Right lobe of liver (tissue), 6 donors: Measurements from ENCODE around the gene ASB11. TPM values are rescaled to one million over a fixed set of nuclear protein-coding genes. Genes with fewer than 3 reads are reported as not detected.
"Not testable (repeated sequence)": the region's sequence is repeated elsewhere in the genome, so short reads cannot be mapped to it uniquely, and the experiment has no call there.

Experiments used
- ATAC-seq, 4 donors: fragments of 200-7000 bp; cut with Tn5 transposase; one replicate each; pipeline ENCODE4 v1.9.1; 2020; ENCODE audit warnings: mild to moderate bottlenecking in 4 of 4, moderate library complexity in 4 of 4
- DNase-seq, 3 donors: peaks; one replicate each; pipeline ENCODE4 v3.0.0-alpha.2; 2020
- H3K27ac ChIP-seq, 3 donors: fragments of 200-600 bp; one replicate each; pipeline ENCODE4 v1.8.0; 2022
- H3K27me3 ChIP-seq, 2 donors: fragments of 200-600 bp; one replicate each; pipeline ENCODE4 v1.8.0; 2022
- H3K36me3 ChIP-seq, 4 donors: fragments of 200-600 bp; sonication (generic) in 1 of 4; one replicate each; pipeline versions ENCODE4 v1.5.1 to v1.8.0; 2017 to 2022; ENCODE audit warnings: control low read depth in 1 of 4
- H3K4me1 ChIP-seq, 4 donors: fragments of 200-600 bp; sonication (generic) in 1 of 4; one replicate each; pipeline versions ENCODE4 v1.5.1 to v1.8.0; 2017 to 2022; ENCODE audit warnings: control low read depth in 1 of 4
- H3K4me3 ChIP-seq, 3 donors: fragments of 200-600 bp; one replicate each; pipeline ENCODE4 v1.8.0; 2022
- H3K9me3 ChIP-seq, 4 donors: fragments of 200-600 bp; sonication (generic) in 1 of 4; one replicate each; pipeline versions ENCODE4 v1.5.1 to v1.8.0; 2017 to 2022; ENCODE audit warnings: control low read depth in 1 of 4
- POLR2A ChIP-seq: fragments of 450-650 bp; IDR thresholded peaks from one replicate; pipeline ENCODE4 v1.6.1; 2017; ENCODE audit warnings: antibody characterized with exemption, mild to moderate bottlenecking
- WGBS: methylation state at CpG from one replicate; pipeline ENCODE4 v1.1.6; 2018; ENCODE audit warnings: low coverage, low lambda C conversion rate; ENCODE audit not compliant: insufficient coverage; ENCODE audit errors: missing lambda C conversion rate; 5-methylcytosine and 5-hydroxymethylcytosine counted together
- intact Hi-C, 2 donors: fragments of 100-400 bp; cut with DNase I; formaldehyde crosslinking; loops; one replicate each; pipeline versions ENCODE4 v1.11.2 to v1.14.1; 2022
- total RNA-seq, 6 experiments: library from RNA; depleted of rRNA in 2 of 6; stranded (reverse); fragments of >200 nt in 2 of 6; fragmentation: NEBNext Ultra II Directional in 3 of 6; extraction: Animal tissue kit (Norgen Biotek cat#: 25700) in 3 of 6; gene quantifications; one replicate each; pipeline versions ENCODE4 v1.1.0 to v1.2.4, GENCODE V29; 2016 to 2023
- TF ChIP-seq, protein P1 (sequence below), 4 donors: fragments of 200-600 bp in 3 of 4; fragments of 450-650 bp in 1 of 4; IDR thresholded peaks; one replicate each; pipeline versions ENCODE4 v1.5.1 to v1.8.0; 2016 to 2022; ENCODE audit warnings: antibody characterized with exemption in 4 of 4, mild to moderate bottlenecking in 2 of 4
- donor health status: DM: no; HTN: yes; CAD: no.
- donor health status: DM: no; HTN: no; CAD: no.
- donor health status: DM: no; HTN: no; CAD: no.
- donor health status: DM: no; HTN: yes; CAD: no.
- donor health status: DM: no; HTN: yes; CAD: no.

Gene ASB11
- total RNA-seq, 6 experiments from 2014 or later: not detected

DNA sequence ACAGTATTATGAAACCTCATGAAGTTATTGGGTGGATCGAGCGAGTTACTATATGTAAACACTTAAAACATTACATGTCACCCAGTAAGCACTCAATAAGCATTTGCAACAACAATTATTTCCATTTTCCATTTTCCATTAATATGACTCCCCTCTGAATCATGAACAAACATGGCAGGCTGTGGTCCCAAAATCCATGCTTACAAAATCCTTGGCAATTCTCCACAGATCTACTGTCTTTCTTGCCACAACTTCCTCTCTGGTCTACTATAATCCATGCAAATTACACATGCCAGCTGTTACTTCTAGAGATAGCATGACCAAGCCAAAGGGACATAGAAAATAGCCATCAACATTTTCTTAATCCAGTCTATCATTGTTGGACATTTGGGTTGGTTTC is 22.0 kb downstream of the ASB11 start:
- no peak for TF ChIP-seq POLR2A
- TF ChIP-seq, protein P1, sequence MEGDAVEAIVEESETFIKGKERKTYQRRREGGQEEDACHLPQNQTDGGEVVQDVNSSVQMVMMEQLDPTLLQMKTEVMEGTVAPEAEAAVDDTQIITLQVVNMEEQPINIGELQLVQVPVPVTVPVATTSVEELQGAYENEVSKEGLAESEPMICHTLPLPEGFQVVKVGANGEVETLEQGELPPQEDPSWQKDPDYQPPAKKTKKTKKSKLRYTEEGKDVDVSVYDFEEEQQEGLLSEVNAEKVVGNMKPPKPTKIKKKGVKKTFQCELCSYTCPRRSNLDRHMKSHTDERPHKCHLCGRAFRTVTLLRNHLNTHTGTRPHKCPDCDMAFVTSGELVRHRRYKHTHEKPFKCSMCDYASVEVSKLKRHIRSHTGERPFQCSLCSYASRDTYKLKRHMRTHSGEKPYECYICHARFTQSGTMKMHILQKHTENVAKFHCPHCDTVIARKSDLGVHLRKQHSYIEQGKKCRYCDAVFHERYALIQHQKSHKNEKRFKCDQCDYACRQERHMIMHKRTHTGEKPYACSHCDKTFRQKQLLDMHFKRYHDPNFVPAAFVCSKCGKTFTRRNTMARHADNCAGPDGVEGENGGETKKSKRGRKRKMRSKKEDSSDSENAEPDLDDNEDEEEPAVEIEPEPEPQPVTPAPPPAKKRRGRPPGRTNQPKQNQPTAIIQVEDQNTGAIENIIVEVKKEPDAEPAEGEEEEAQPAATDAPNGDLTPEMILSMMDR (IDR thresholded peaks at IDR 0.05): no peak
- intact Hi-C loops: no loop called here
- H3K4me1 ChIP-seq: no peaks in the 10 kb centered on the region
- H3K4me3 ChIP-seq: no peak overlapping the region
- WGBS: 75% methylated on average over 2 of the region's 2 CpGs
- H3K27me3 ChIP-seq: no peaks in the 10 kb centered on the region
- H3K9me3 ChIP-seq: no peaks in the 10 kb centered on the region
- H3K36me3 ChIP-seq: no peaks in the 10 kb centered on the region
- ATAC-seq (no peak), DNase-seq (no peak)
- no peak overlapping the region for H3K27ac ChIP-seq

DNA sequence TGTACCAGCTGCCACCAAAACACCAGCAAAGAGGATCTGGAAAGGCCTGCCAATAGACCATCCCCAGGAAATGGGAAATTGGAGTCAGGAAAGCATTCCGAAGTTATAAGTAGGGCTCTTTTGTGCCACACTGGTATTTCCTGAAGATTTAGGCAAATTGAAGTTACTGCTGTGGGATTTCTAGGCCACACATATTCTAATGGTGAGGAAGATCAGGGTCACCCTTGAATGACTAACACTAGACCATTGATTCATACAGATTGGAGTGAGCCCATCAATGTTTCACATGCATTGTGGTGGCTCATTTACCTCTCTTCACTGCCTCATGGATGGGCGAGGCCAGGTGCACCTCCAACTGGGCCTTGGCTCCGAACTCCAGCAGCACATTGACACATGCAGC is 22.6 kb downstream of the ASB11 start:
- Histone ChIP-seq H3K27me3 (no peaks in the 10 kb centered on the region), H3K4me3 (no peak overlapping the region), H3K27ac (no peak overlapping the region), H3K36me3 (no peaks in the 10 kb centered on the region), H3K4me1 (no peaks in the 10 kb centered on the region), H3K9me3 (no peaks in the 10 kb centered on the region)
- ATAC-seq (no peak), DNase-seq (no peak)
- intact Hi-C loops: no loop called here
- TF ChIP-seq, protein P1 (IDR thresholded peaks at IDR 0.05): no peak
- TF ChIP-seq POLR2A: no peak
- WGBS: no CpG with 5 or more reads among the region's 3 CpGs

DNA sequence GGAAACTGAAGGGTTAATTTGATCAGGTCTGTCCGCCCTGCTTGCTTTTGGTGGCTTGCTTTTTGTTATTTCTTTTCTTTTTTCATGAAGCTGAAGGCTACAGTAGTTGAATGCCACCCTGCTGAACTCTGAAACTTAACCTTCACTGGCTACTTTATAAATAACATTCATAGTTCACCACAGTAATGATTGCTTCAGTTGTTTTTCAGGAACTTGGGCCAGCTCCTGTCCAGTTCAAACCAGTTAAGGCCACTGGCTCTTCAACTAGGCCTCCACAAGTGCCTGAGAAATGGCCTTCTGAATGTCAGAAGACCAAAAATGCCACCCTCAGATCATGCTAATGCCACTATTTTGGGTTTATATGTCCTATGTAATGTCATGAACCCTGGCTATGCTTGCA is 37.8 kb downstream of the ASB11 start:
- Histone ChIP-seq H3K36me3 (no peaks in the 10 kb centered on the region), H3K27me3 (no peaks in the 10 kb centered on the region), H3K9me3 (no peaks in the 10 kb centered on the region), H3K4me1 (peaks cover 0 to 7% (median 0%) of the 10 kb centered on the region in 4 donors), H3K27ac (peak overlapping the region; percentile 37 to 84 (median 84)), H3K4me3 (no peak overlapping the region)
- 10% methylated on average over 1 of the region's 1 CpG for WGBS
- intact Hi-C loops: no loop called here
- DNase-seq: peak in 1 of 3 donors; percentile 55
- peak; percentile 79 to 87 (median 80) for ATAC-seq
- TF ChIP-seq, protein P1 (IDR thresholded peaks at IDR 0.05): no peak
- no peak for TF ChIP-seq POLR2A

DNA sequence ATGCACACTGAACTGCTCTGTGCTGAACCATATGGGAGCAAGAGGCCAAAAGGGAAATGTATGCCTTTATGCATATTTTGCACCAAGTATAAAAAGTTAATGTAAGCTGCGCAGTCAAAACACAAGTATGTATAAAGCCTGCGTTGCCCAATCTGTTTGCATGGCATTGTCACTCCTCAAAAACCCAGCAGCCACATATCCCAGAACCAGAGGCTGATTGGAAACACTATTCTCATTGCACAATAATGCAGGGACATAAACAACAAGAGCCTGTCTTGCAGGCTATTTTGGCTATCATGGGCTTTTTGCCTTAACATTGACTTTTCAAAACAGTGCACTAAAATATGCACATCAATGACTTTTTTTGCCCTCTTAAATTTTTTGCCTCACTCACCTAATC is 40.5 kb downstream of the ASB11 start:
- no peaks in the 10 kb centered on the region for H3K27me3 ChIP-seq
- no peaks in the 10 kb centered on the region for H3K36me3 ChIP-seq
- TF ChIP-seq POLR2A: no peak
- TF ChIP-seq, protein P1 (IDR thresholded peaks at IDR 0.05): no peak
- H3K4me1 ChIP-seq: peaks cover 0 to 20% (median 5%) of the 10 kb centered on the region in 4 donors
- H3K27ac ChIP-seq: peak overlapping the region in 2 of 3 donors; percentile 9 to 52
- ATAC-seq (peak; percentile 48 to 74 (median 52)), DNase-seq (no peak)
- intact Hi-C loops: no loop called here
- WGBS: 38% methylated on average over 2 of the region's 2 CpGs
- no peak overlapping the region for H3K4me3 ChIP-seq
- no peaks in the 10 kb centered on the region for H3K9me3 ChIP-seq

DNA sequence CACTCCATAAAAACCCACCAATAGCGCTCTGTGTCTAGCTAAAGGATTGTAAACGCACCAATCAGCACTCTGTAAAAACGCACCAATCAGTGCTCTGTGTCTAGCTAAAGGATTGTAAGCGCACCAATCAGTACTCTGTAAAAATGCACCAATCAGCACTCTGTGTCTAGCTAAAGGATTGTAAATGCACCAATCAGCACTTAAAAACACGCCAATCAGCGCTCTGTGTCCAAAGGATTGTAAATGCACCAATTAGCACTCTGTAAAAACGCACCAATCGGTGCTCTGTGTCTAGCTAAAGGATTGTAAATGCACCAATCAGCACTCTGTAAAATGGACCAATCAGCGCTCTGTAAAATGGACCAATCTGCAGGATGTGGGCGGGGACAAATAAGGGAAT is 42.2 kb downstream of the ASB11 start:
- H3K9me3 ChIP-seq, ATAC-seq, intact Hi-C loops, H3K36me3 ChIP-seq, H3K27me3 ChIP-seq, DNase-seq, H3K4me3 ChIP-seq: not testable (repeated sequence)
- 80% methylated on average over 10 of the region's 10 CpGs for WGBS
- H3K4me1 ChIP-seq: peaks cover 0 to 20% (median 5%) of the 10 kb centered on the region in 4 donors
- H3K27ac ChIP-seq: peak overlapping the region in 1 of 3 donors; percentile 89
